Measurements from ENCODE around the gene RAPSN. TPM values are rescaled to one million over a fixed set of nuclear protein-coding genes. Genes with fewer than 3 reads are reported as not detected.

RAPSN gene
- polyA plus RNA-seq, 10 donors, result 60.8 to 101 (median 78.6) TPM

- DNase-seq, result peak in 1 of 3 donors; percentile 11
Observed at GRCh38 chr11:47409440-47410369, 39.2 kb downstream of the RAPSN start.

GRCh38 chr11:47408598-47409439 is 40.1 kb downstream of the RAPSN start:
- peak in 2 of 3 donors; percentile 47 to 84 for DNase-seq

GRCh38 chr11:47407746-47408590 is 41.0 kb downstream of the RAPSN start, which contains the start of gene SLC39A13:
Gene SLC39A13 (plus strand): TSS chr11:47408590. CDS start chr11:47410095, 1,505 bp downstream.
- DNase-seq, result peak; percentile 95 to 98 (median 96)

- DNase-seq, result no peak
Observed at GRCh38 chr11:47406896-47407745, 41.8 kb downstream of the RAPSN start.

- DNase-seq, result no peak
Observed at GRCh38 chr11:47403571-47403970, 45.4 kb downstream of the RAPSN start.

GRCh38 chr11:47403135-47403534 is 45.8 kb downstream of the RAPSN start:
- no peak for DNase-seq

- peak in 1 of 3 donors; percentile 56 for DNase-seq
Observed at GRCh38 chr11:47400768-47401279, 48.1 kb downstream of the RAPSN start.

- DNase-seq, result peak in 1 of 3 donors; percentile 62
Observed at GRCh38 chr11:47399860-47400767, 48.8 kb downstream of the RAPSN start.

- no peak for DNase-seq
Observed at GRCh38 chr11:47398551-47398950, 50.4 kb downstream of the RAPSN start.

- no peak for DNase-seq
Observed at GRCh38 chr11:47398011-47398410, 50.9 kb downstream of the RAPSN start.

GRCh38 chr11:47396049-47396320 is 53.0 kb downstream of the RAPSN start:
- no peak for DNase-seq

GRCh38 chr11:47395223-47396048 is 53.5 kb downstream of the RAPSN start:
- no peak for DNase-seq

- DNase-seq, result peak in 1 of 3 donors; percentile 60
Observed at GRCh38 chr11:47394322-47395222, 54.4 kb downstream of the RAPSN start.

GRCh38 chr11:47394050-47394321 is 55.0 kb downstream of the RAPSN start:
- DNase-seq, result no peak

GRCh38 chr11:47393163-47394049 is 55.5 kb downstream of the RAPSN start:
- peak in 2 of 3 donors; percentile 32 to 73 for DNase-seq

GRCh38 chr11:47392546-47393162 is 56.3 kb downstream of the RAPSN start:
- DNase-seq, result no peak

All from muscle of back (tissue), 11 donors.